Ishikawa (cell line): ENCODE data around the gene CHPF.
A peak's percentile ranks its signal among the peaks of the same experiment; 100 is the strongest.

Experiments used
- CEBPB ChIP-seq: IDR thresholded peaks from 2 replicates; pipeline ENCODE4 v1.6.1; 2012
- CREB1 ChIP-seq: IDR thresholded peaks from 2 replicates; pipeline ENCODE4 v1.6.1; 2012; ENCODE audit warnings: low read depth
- EGR1 ChIP-seq: IDR thresholded peaks from 2 replicates; pipeline ENCODE4 v1.6.1; 2012
- EP300 ChIP-seq: IDR thresholded peaks from 2 replicates; pipeline ENCODE4 v1.6.1; 2012; ENCODE audit warnings: borderline replicate concordance
- FOXM1 ChIP-seq: IDR thresholded peaks from 2 replicates; pipeline ENCODE4 v1.6.1; 2012; ENCODE audit warnings: low read depth, borderline replicate concordance
- MAX ChIP-seq: IDR thresholded peaks from 2 replicates; pipeline ENCODE4 v1.6.1; 2012
- NFIC ChIP-seq: IDR thresholded peaks from 2 replicates; pipeline ENCODE4 v1.6.1; 2012
- RAD21 ChIP-seq: IDR thresholded peaks from 2 replicates; pipeline ENCODE4 v1.6.1; 2012; ENCODE audit warnings: low read depth
- REST ChIP-seq: IDR thresholded peaks from 2 replicates; pipeline ENCODE4 v1.6.1; 2012; ENCODE audit warnings: low read depth, mild to moderate bottlenecking
- TAF1 ChIP-seq: IDR thresholded peaks from 2 replicates; pipeline ENCODE4 v1.6.1; 2012; ENCODE audit warnings: low read depth, mild to moderate bottlenecking
- TCF12 ChIP-seq: IDR thresholded peaks from 2 replicates; pipeline ENCODE4 v1.6.1; 2012; ENCODE audit warnings: low read depth
- TEAD4 ChIP-seq: IDR thresholded peaks from 2 replicates; pipeline ENCODE4 v1.6.1; 2012
- USF1 ChIP-seq: IDR thresholded peaks from 2 replicates; pipeline ENCODE4 v1.6.1; 2012
- YY1 ChIP-seq: IDR thresholded peaks from 2 replicates; pipeline ENCODE4 v1.6.1; 2012; ENCODE audit warnings: low read depth
- ZBTB7A ChIP-seq: IDR thresholded peaks from 2 replicates; pipeline ENCODE4 v1.6.1; 2012; ENCODE audit warnings: low read depth

Gene CHPF

GRCh38 chr2:219542931-219543595 is 546 bp downstream of the CHPF start:
- TF ChIP-seq REST (peak; percentile 70), EGR1 (no peak), TCF12 (0 out of 2 replicates have a peak, but pooled peaks have one; percentile 15), ZBTB7A (no peak; the same call in 1 of the 2 replicates), TEAD4 (no peak), USF1 (no peak), YY1 (no peak), CREB1 (no peak), EP300 (no peak), MAX (no peak; the same call in 1 of the 2 replicates), NFIC (no peak), FOXM1 (no peak), RAD21 (no peak), TAF1 (peak; percentile 30)

- TF ChIP-seq ZBTB7A (0 out of 2 replicates have a peak, but pooled peaks have one; percentile 60), USF1 (0 out of 2 replicates have a peak, but pooled peaks have one; percentile 36), EGR1 (peak; percentile 51; the same call in 1 of the 2 replicates), FOXM1 (no peak), TCF12 (peak; percentile 77), MAX (peak; percentile 84), TEAD4 (0 out of 2 replicates have a peak, but pooled peaks have one; percentile 12), REST (no peak), RAD21 (peak; percentile 51), CREB1 (peak; percentile 38; the same call in 1 of the 2 replicates), CEBPB (no peak), YY1 (peak; percentile 69), EP300 (no peak), NFIC (peak; percentile 54; the same call in 1 of the 2 replicates)
These were observed 1.9 kb downstream of the CHPF start for GRCh38 chr2:219541611-219542180.

- no peak for TF ChIP-seq NFIC
- no peak for TF ChIP-seq MAX
- TF ChIP-seq EGR1, result no peak
- TF ChIP-seq TEAD4, result no peak
- TF ChIP-seq RAD21, result no peak
- no peak for TF ChIP-seq USF1
These were observed 2.7 kb downstream of the CHPF start for GRCh38 chr2:219540784-219541504.

GRCh38 chr2:219539926-219540678 is 3.5 kb downstream of the CHPF start:
- TF ChIP-seq REST, result no peak
- no peak for TF ChIP-seq TEAD4
- no peak for TF ChIP-seq TAF1
- TF ChIP-seq CREB1, result no peak
- TF ChIP-seq RAD21, result no peak
